H1 (cell line): Measurements from ENCODE around the gene EFCAB10.

ENCODE experiments used
- ASH2L ChIP-seq: fragments of 200-600, 300-600 bp; sonication (generic); IDR thresholded peaks from one replicate; pipeline ENCODE4 v1.7.1; 2017; ENCODE audit warnings: low read length
- CREB1 ChIP-seq: IDR thresholded peaks from 2 replicates; pipeline ENCODE4 v1.6.1; 2012; ENCODE audit warnings: inconsistent platforms
- CTCF ChIP-seq, 3 experiments: IDR thresholded peaks; 1 replicate in 2 of 3; 2 replicates in 1 of 3; pipeline versions ENCODE4 v1.5.1 to v1.6.1; 2011; ENCODE audit warnings: low read length in 3 of 3, mild to moderate bottlenecking in 3 of 3, inconsistent platforms in 2 of 3, low read depth in 1 of 3, moderate library complexity in 1 of 3; ENCODE audit not compliant: insufficient read depth in 1 of 3; ENCODE audit errors: control extremely low read depth in 1 of 3
- EP300 ChIP-seq, 2 experiments: IDR thresholded peaks; 1 replicate in 1 of 2; 2 replicates in 1 of 2; pipeline ENCODE4 v1.6.1; 2011 to 2012; ENCODE audit warnings: low read depth in 2 of 2, low read length in 2 of 2, mild to moderate bottlenecking in 2 of 2, borderline replicate concordance in 1 of 2, inconsistent platforms in 1 of 2, moderate library complexity in 1 of 2
- EZH2 ChIP-seq: fragments of 200-600 bp; sonication (generic); IDR thresholded peaks from 2 replicates; pipeline ENCODE4 v1.7.1; 2012; ENCODE audit warnings: low read depth, mild to moderate bottlenecking, moderate library complexity, low read length, inconsistent platforms; ENCODE audit not compliant: severe bottlenecking
- MAFK ChIP-seq: IDR thresholded peaks from 2 replicates; pipeline ENCODE4 v1.6.1; 2012; ENCODE audit warnings: low read depth, mild to moderate bottlenecking, improper control_type of control experiment, low read length
- POLR2A ChIP-seq, 2 experiments: IDR thresholded peaks; 1 replicate in 1 of 2; 2 replicates in 1 of 2; pipeline ENCODE4 v1.6.1; 2011; ENCODE audit warnings: low read depth in 2 of 2, low read length in 2 of 2, mild to moderate bottlenecking in 2 of 2; ENCODE audit errors: control extremely low read depth in 1 of 2
- POLR2AphosphoS5 ChIP-seq: IDR thresholded peaks from 2 replicates; pipeline ENCODE4 v1.6.1; 2011; ENCODE audit warnings: low read depth, low read length
- RXRA ChIP-seq: IDR thresholded peaks from 2 replicates; pipeline ENCODE4 v1.6.1; 2011; ENCODE audit warnings: low read depth, mild to moderate bottlenecking, low read length, moderate library complexity; ENCODE audit not compliant: insufficient read depth
- SIX5 ChIP-seq: IDR thresholded peaks from 2 replicates; pipeline ENCODE4 v1.6.1; 2011; ENCODE audit warnings: mild to moderate bottlenecking, low read depth, low read length
- TF ChIP-seq, protein P1 (sequence below): IDR thresholded peaks from 2 replicates; pipeline ENCODE4 v1.6.1; 2012; ENCODE audit warnings: inconsistent platforms

- TF ChIP-seq CREB1 (no peak), SIX5 (no peak), ASH2L (no peak), CTCF (IDR thresholded peaks at IDR 0.05; ENCODE audit: control extremely low read depth in 1 of 3, insufficient read depth in 1 of 3, low read depth in 1 of 3, low read length in 3 of 3) (no peak), EZH2 (no peak), EP300 (IDR thresholded peaks at IDR 0.05; ENCODE audit: borderline replicate concordance in 1 of 2, low read depth in 2 of 2, low read length in 2 of 2) (no peak), MAFK (no peak), POLR2A (IDR thresholded peaks at IDR 0.05; ENCODE audit: control extremely low read depth in 1 of 2, low read depth in 2 of 2, low read length in 2 of 2) (no peak), RXRA (no peak), POLR2AphosphoS5 (no peak)
- TF ChIP-seq, protein P1, sequence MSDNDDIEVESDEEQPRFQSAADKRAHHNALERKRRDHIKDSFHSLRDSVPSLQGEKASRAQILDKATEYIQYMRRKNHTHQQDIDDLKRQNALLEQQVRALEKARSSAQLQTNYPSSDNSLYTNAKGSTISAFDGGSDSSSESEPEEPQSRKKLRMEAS: no peak
Measured at GRCh38 chr7:105567024-105567423, 14.3 kb downstream of the EFCAB10 start.
